Measurements from ENCODE around the gene NID1.

Gene NID1

GRCh38 chr1:235951661-235952060 is 113.2 kb downstream of the NID1 start:
- DNase-seq = peak in 1 of 42 donors; percentile 9
- intact Hi-C loops (cut with DNase I) = no loop called here

- intact Hi-C loops (cut with DNase I) = no loop called here
- no peak for DNase-seq
Observed at GRCh38 chr1:235950318-235950717, 114.6 kb downstream of the NID1 start.

GRCh38 chr1:235948774-235949427 is 116.0 kb downstream of the NID1 start:
- DNase-seq = no peak
- intact Hi-C loops (cut with DNase I) = no loop called here

- intact Hi-C loops (cut with DNase I) = no loop called here
- DNase-seq = no peak
Observed at GRCh38 chr1:235947989-235948388, 116.9 kb downstream of the NID1 start.

- peak in 2 of 42 donors; percentile 7 to 10 for DNase-seq
- intact Hi-C loops (cut with DNase I) = no loop called here
Observed at GRCh38 chr1:235946571-235946981, 118.3 kb downstream of the NID1 start.

- intact Hi-C loops (cut with DNase I) = no loop called here
- DNase-seq = peak in 3 of 42 donors; percentile 24 to 37 (median 27)
Observed at GRCh38 chr1:235945775-235946570, 118.9 kb downstream of the NID1 start.

- DNase-seq = no peak
- intact Hi-C loops (cut with DNase I) = no loop called here
Observed at GRCh38 chr1:235943581-235944114, 121.2 kb downstream of the NID1 start.

GRCh38 chr1:235942979-235943575 is 121.8 kb downstream of the NID1 start:
- intact Hi-C loops (cut with DNase I) = no loop called here
- DNase-seq = no peak

- intact Hi-C loops (cut with DNase I) = no loop called here
- DNase-seq = no peak
Observed at GRCh38 chr1:235942625-235942934, 122.3 kb downstream of the NID1 start.

- intact Hi-C loops (cut with DNase I) = no loop called here
- DNase-seq = no peak
Observed at GRCh38 chr1:235941876-235942624, 122.8 kb downstream of the NID1 start.

GRCh38 chr1:235940285-235940684 is 124.6 kb downstream of the NID1 start:
- intact Hi-C loops (cut with DNase I) = no loop called here
- no peak for DNase-seq

- intact Hi-C loops (cut with DNase I) = no loop called here
- peak in 1 of 42 donors; percentile 14 for DNase-seq
Observed at GRCh38 chr1:235939480-235939775, 125.5 kb downstream of the NID1 start.

- DNase-seq = peak in 7 of 42 donors; percentile 25 to 68 (median 43)
- intact Hi-C loops (cut with DNase I) = no loop called here
Observed at GRCh38 chr1:235938709-235939479, 126.0 kb downstream of the NID1 start.

GRCh38 chr1:235937123-235937522 is 127.8 kb downstream of the NID1 start:
- DNase-seq = no peak
- intact Hi-C loops (cut with DNase I) = no loop called here

- no peak for DNase-seq
Observed at GRCh38 chr1:235935235-235936225, 129.4 kb downstream of the NID1 start.

GRCh38 chr1:235933766-235934116 is 131.1 kb downstream of the NID1 start:
- no peak for DNase-seq
- intact Hi-C loops (cut with DNase I) = no loop called here

More at GRCh38 chr1:235935235-235936225, 129.4 kb downstream of the NID1 start:
- intact Hi-C loops (cut with DNase I) = no loop called here

GRCh38 chr1:235933017-235933765 is 131.7 kb downstream of the NID1 start:
- peak in 6 of 42 donors; percentile 21 to 50 (median 26) for DNase-seq

More at GRCh38 chr1:235933017-235933765, 131.7 kb downstream of the NID1 start:
- intact Hi-C loops (cut with DNase I) = no loop called here

Measured in head of caudate nucleus (tissue), 42 donors.